ENCODE results near the gene ANTXR2.
A peak's percentile ranks its signal among the peaks of the same experiment; 100 is the strongest.

The ANTXR2 gene

GRCh38 chr4:80073473-80074008 lies 512 bp upstream of the ANTXR2 start:
- Histone ChIP-seq H3K36me3 (ENCODE audit: insufficient read depth, low read length) (no peaks in the 10 kb centered on the region), H3K4me3 (ENCODE audit: low read depth, low read length, poor library complexity, severe bottlenecking) (peak overlapping the region; percentile 63), H3K4me1 (ENCODE audit: insufficient read depth, low read length, severe bottlenecking) (peaks cover 24% of the 10 kb centered on the region), H3K27me3 (ENCODE audit: insufficient read depth, low read length) (no peaks in the 10 kb centered on the region), H4K20me1 (ENCODE audit: insufficient read depth, low read length) (no peaks in the 10 kb centered on the region), H2AFZ (ENCODE audit: low read length) (no peak overlapping the region), H3K79me2 (ENCODE audit: insufficient read depth, low read length) (no peaks in the 10 kb centered on the region), H3K9me3 (ENCODE audit: low read length) (no peaks in the 10 kb centered on the region), H3K9ac (ENCODE audit: low read length) (no peak overlapping the region), H3K27ac (ENCODE audit: low read depth, low read length, poor library complexity, severe bottlenecking) (no peak overlapping the region), H3K4me2 (ENCODE audit: low read length) (peak overlapping the region; percentile 67; the same call in 1 of the 2 replicates), H3K9me2 (ENCODE audit: low read depth, low read length) (no peaks in the 10 kb centered on the region), H3F3A (ENCODE audit: insufficient read depth, low read length) (no peaks in the 10 kb centered on the region)
- no peak for TF ChIP-seq EZH2 (IDR thresholded peaks at IDR 0.05; ENCODE audit: borderline replicate concordance, low read length)
- no peak for TF ChIP-seq CTCF (IDR thresholded peaks at IDR 0.05; ENCODE audit: low read length)

- H3K79me2 ChIP-seq (ENCODE audit: insufficient read depth, low read length), result no peaks in the 10 kb centered on the region
- no peak overlapping the region for H2AFZ ChIP-seq (ENCODE audit: low read length)
- TF ChIP-seq CTCF (IDR thresholded peaks at IDR 0.05; ENCODE audit: low read length) (no peak), EZH2 (IDR thresholded peaks at IDR 0.05; ENCODE audit: borderline replicate concordance, low read length) (no peak)
- H3K27me3 ChIP-seq (ENCODE audit: insufficient read depth, low read length), result no peaks in the 10 kb centered on the region
- H3K4me1 ChIP-seq (ENCODE audit: insufficient read depth, low read length, severe bottlenecking), result peaks cover 24% of the 10 kb centered on the region
- no peaks in the 10 kb centered on the region for H3F3A ChIP-seq (ENCODE audit: insufficient read depth, low read length)
- H3K9ac ChIP-seq (ENCODE audit: low read length), result peak overlapping the region; percentile 35; the same call in 1 of the 2 replicates
- no peaks in the 10 kb centered on the region for H4K20me1 ChIP-seq (ENCODE audit: insufficient read depth, low read length)
- H3K36me3 ChIP-seq (ENCODE audit: insufficient read depth, low read length), result no peaks in the 10 kb centered on the region
- H3K4me2 ChIP-seq (ENCODE audit: low read length), result peak overlapping the region; percentile 67
- H3K4me3 ChIP-seq (ENCODE audit: low read depth, low read length, poor library complexity, severe bottlenecking), result peak overlapping the region; percentile 63
- no peaks in the 10 kb centered on the region for H3K9me3 ChIP-seq (ENCODE audit: low read length)
- H3K9me2 ChIP-seq (ENCODE audit: low read depth, low read length), result no peaks in the 10 kb centered on the region
- no peak overlapping the region for H3K27ac ChIP-seq (ENCODE audit: low read depth, low read length, poor library complexity, severe bottlenecking)
Observed at GRCh38 chr4:80072228-80072743, 743 bp downstream of the ANTXR2 start.

GRCh38 chr4:80071604-80072227 lies 1.3 kb downstream of the ANTXR2 start:
- H2AFZ ChIP-seq (ENCODE audit: low read length), result no peak overlapping the region
- no peaks in the 10 kb centered on the region for H3F3A ChIP-seq (ENCODE audit: insufficient read depth, low read length)
- no peak for TF ChIP-seq EZH2 (IDR thresholded peaks at IDR 0.05; ENCODE audit: borderline replicate concordance, low read length)
- TF ChIP-seq CTCF (IDR thresholded peaks at IDR 0.05; ENCODE audit: low read length), result no peak
- no peaks in the 10 kb centered on the region for H3K9me2 ChIP-seq (ENCODE audit: low read depth, low read length)
- peak overlapping the region; percentile 35; the same call in 1 of the 2 replicates for H3K9ac ChIP-seq (ENCODE audit: low read length)
- H3K79me2 ChIP-seq (ENCODE audit: insufficient read depth, low read length), result no peaks in the 10 kb centered on the region
- peak overlapping the region; percentile 63 for H3K4me3 ChIP-seq (ENCODE audit: low read depth, low read length, poor library complexity, severe bottlenecking)
- H3K36me3 ChIP-seq (ENCODE audit: insufficient read depth, low read length), result no peaks in the 10 kb centered on the region
- no peaks in the 10 kb centered on the region for H3K27me3 ChIP-seq (ENCODE audit: insufficient read depth, low read length)
- peak overlapping the region; percentile 67 for H3K4me2 ChIP-seq (ENCODE audit: low read length)
- H3K9me3 ChIP-seq (ENCODE audit: low read length), result no peaks in the 10 kb centered on the region
- no peaks in the 10 kb centered on the region for H4K20me1 ChIP-seq (ENCODE audit: insufficient read depth, low read length)
- H3K4me1 ChIP-seq (ENCODE audit: insufficient read depth, low read length, severe bottlenecking), result peaks cover 24% of the 10 kb centered on the region
- H3K27ac ChIP-seq (ENCODE audit: low read depth, low read length, poor library complexity, severe bottlenecking), result no peak overlapping the region
